ENCODE data around the gene RBM33. TPM values are rescaled to one million over a fixed set of nuclear protein-coding genes. Genes with fewer than 3 reads are reported as not detected.

RBM33 gene
- 77.1 to 81.8 TPM (median 77.9 TPM) in 3 replicates for total RNA-seq (2021)
- percentile 88 among the genes with signal in this experiment for Bru-seq, nascent RNA
- long read RNA-seq, experiment 1, full-length matches to known transcripts = 12 of 97 reads
- long read RNA-seq, experiment 1, partial matches to known transcripts = 47 of 97 reads
- long read RNA-seq, experiment 1, other reads (novel, unspliced or antisense) = 38 of 97 reads
- long read RNA-seq, experiment 2, partial matches to known transcripts = 19 of 56 reads
- long read RNA-seq, experiment 2, other reads (novel, unspliced or antisense) = 35 of 56 reads
- long read RNA-seq, experiment 3, partial matches to known transcripts = 1 of 7 reads
- long read RNA-seq, experiment 3, other reads (novel, unspliced or antisense) = 3 of 7 reads

DNA sequence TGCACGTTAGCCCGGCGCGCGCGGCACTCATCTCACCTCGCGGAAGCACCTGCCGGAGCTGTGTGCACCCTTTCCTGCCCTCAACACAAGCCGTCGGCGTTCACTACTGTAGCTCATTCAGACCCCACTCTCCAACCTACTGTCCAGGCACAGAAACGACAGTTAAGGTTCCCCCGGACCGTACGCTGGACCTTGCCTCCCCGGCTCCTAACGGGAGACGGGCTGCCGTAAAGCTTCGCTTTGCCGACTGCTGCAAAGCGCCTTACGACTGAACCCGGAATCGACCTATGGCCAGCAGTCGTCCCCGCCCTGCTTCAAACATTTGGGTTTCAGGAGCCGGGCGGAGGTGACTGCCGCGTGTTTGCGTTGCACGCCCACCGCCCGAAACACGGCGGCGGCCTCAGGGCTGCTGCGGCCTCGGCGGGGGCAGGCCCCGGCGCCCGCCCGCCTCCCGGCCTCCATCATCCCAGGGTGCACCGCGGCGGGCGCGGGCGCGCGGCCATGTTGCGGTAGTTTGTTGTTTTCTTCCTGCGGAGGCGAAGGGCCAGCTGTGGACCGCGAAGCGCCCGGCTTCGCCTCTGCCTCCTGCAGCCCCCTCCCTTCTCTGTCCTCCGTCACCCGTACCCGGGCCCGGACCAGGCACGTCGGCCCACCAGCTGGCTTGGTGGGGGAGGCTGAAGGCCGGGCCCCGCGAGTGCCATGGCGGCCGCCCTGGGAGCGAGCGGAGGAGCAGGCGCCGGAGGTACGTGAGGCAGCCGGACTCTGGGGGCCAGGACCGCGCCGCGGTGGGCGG, at the start of gene RBM33:
Gene RBM33 (plus strand): TSS at position 484 of the 793 bp plus-strand sequence. CDS start 216 bp downstream, at position 700.
- ChIA-PET POLR2A (interaction anchor here (0.6 to 0.8 kb wide), 2 partner anchors 51 to 109 kb away, joined by 3 to 6 read pairs; no protein-coding TSS in a partner anchor), CTCF (interaction anchor here (0.6 to 1.5 kb wide), 3 partner anchors 46 to 1200 kb away, joined by 3 to 15 read pairs (median 3); no protein-coding TSS in a partner anchor)
- Mint-ChIP-seq H3K36me3 (peaks cover 67% of the 10 kb centered on the region), H3K9me3 (peaks cover 41% of the 10 kb centered on the region), H3K27ac (peak within 1 kb of the TSS; percentile 99), H3K4me3 (peak within 1 kb of the TSS; percentile 93), H3K4me1 (peaks cover 23% of the 10 kb centered on the region), H3K27me3 (ENCODE audit: low read depth) (peaks cover 6% of the 10 kb centered on the region)
- ATAC-seq = peak; percentile 65
- DNase-seq (ENCODE audit: low spot score) = peak; percentile 71
- TF ChIP-seq ZNF671 (CRISPR knock-in tag; IDR thresholded peaks at IDR 0.05) (no peak), MXD4 (CRISPR knock-in tag; IDR thresholded peaks at IDR 0.05; ENCODE audit: borderline replicate concordance) (no peak), OVOL2 (CRISPR knock-in tag; IDR thresholded peaks at IDR 0.05; ENCODE audit: borderline replicate concordance) (no peak), FOXK1 (CRISPR knock-in tag; IDR thresholded peaks at IDR 0.05) (peak; percentile 93), ZNF416 (CRISPR knock-in tag; IDR thresholded peaks at IDR 0.05) (no peak), PREB (CRISPR knock-in tag; IDR thresholded peaks at IDR 0.05; ENCODE audit: borderline replicate concordance) (no peak), CBFB (CRISPR knock-in tag; IDR thresholded peaks at IDR 0.05; ENCODE audit: low read depth) (no peak), MYBL2 (CRISPR knock-in tag; IDR thresholded peaks at IDR 0.05) (no peak; the same call in 1 of the 2 replicates), IRF2 (CRISPR knock-in tag; IDR thresholded peaks at IDR 0.05; ENCODE audit: borderline replicate concordance, low read depth) (no peak), ZNF532 (CRISPR knock-in tag; IDR thresholded peaks at IDR 0.05; ENCODE audit: borderline replicate concordance) (no peak), IRF1 (CRISPR knock-in tag; IDR thresholded peaks at IDR 0.05) (no peak), ZNF138 (CRISPR knock-in tag; conservative IDR thresholded peaks at IDR 0.05) (no peak), E2F5 (CRISPR knock-in tag; IDR thresholded peaks at IDR 0.05) (peak; percentile 73; the same call in 1 of the 2 replicates), FOXJ3 (CRISPR knock-in tag; IDR thresholded peaks at IDR 0.05; ENCODE audit: borderline replicate concordance) (no peak), KAT7 (CRISPR knock-in tag; IDR thresholded peaks at IDR 0.05; ENCODE audit: borderline replicate concordance) (0 out of 2 replicates have a peak, but pooled peaks have one; percentile 79), ZNF263 (CRISPR knock-in tag; IDR thresholded peaks at IDR 0.05; ENCODE audit: low read depth) (no peak; the same call in 1 of the 2 replicates), ZBTB43 (CRISPR knock-in tag; IDR thresholded peaks at IDR 0.05) (peak; percentile 90; the same call in 1 of the 2 replicates), SP1 (CRISPR knock-in tag; conservative IDR thresholded peaks at IDR 0.05) (peak; percentile 47; the same call in 1 of the 2 replicates)
- TF ChIP-seq, protein P1, sequence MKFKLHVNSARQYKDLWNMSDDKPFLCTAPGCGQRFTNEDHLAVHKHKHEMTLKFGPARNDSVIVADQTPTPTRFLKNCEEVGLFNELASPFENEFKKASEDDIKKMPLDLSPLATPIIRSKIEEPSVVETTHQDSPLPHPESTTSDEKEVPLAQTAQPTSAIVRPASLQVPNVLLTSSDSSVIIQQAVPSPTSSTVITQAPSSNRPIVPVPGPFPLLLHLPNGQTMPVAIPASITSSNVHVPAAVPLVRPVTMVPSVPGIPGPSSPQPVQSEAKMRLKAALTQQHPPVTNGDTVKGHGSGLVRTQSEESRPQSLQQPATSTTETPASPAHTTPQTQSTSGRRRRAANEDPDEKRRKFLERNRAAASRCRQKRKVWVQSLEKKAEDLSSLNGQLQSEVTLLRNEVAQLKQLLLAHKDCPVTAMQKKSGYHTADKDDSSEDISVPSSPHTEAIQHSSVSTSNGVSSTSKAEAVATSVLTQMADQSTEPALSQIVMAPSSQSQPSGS (CRISPR knock-in tag; IDR thresholded peaks at IDR 0.05; ENCODE audit: borderline replicate concordance, low read depth) = no peak
- TF ChIP-seq, protein P2, sequence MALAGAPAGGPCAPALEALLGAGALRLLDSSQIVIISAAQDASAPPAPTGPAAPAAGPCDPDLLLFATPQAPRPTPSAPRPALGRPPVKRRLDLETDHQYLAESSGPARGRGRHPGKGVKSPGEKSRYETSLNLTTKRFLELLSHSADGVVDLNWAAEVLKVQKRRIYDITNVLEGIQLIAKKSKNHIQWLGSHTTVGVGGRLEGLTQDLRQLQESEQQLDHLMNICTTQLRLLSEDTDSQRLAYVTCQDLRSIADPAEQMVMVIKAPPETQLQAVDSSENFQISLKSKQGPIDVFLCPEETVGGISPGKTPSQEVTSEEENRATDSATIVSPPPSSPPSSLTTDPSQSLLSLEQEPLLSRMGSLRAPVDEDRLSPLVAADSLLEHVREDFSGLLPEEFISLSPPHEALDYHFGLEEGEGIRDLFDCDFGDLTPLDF (CRISPR knock-in tag; IDR thresholded peaks at IDR 0.05) = peak; percentile 75; the same call in 1 of the 2 replicates
- TF ChIP-seq, protein P3, sequence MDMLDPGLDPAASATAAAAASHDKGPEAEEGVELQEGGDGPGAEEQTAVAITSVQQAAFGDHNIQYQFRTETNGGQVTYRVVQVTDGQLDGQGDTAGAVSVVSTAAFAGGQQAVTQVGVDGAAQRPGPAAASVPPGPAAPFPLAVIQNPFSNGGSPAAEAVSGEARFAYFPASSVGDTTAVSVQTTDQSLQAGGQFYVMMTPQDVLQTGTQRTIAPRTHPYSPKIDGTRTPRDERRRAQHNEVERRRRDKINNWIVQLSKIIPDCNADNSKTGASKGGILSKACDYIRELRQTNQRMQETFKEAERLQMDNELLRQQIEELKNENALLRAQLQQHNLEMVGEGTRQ (CRISPR knock-in tag; IDR thresholded peaks at IDR 0.05) = no peak

Data from WTC11 (cell line).